ENCODE data around the gene PSMA4.

GRCh38 chr15:78550194-78550593, 9.9 kb downstream of the PSMA4 start:
- TF ChIP-seq CTCF (IDR thresholded peaks at IDR 0.05) (no peak), POLR2A (IDR thresholded peaks at IDR 0.05) (no peak)

All from Peyer's patch (tissue), 4 donors.